Activated CD4-positive, CD25-positive, alpha-beta regulatory T cell (primary cell): ENCODE results near the gene QTRT2.
A peak's percentile ranks its signal among the peaks of the same experiment; 100 is the strongest.

Experiments
- DNase-seq, 4 experiments: peaks; one replicate each; lab custom pipeline; 2025; lab: John Stamatoyannopoulos, UW

QTRT2 gene

DNA sequence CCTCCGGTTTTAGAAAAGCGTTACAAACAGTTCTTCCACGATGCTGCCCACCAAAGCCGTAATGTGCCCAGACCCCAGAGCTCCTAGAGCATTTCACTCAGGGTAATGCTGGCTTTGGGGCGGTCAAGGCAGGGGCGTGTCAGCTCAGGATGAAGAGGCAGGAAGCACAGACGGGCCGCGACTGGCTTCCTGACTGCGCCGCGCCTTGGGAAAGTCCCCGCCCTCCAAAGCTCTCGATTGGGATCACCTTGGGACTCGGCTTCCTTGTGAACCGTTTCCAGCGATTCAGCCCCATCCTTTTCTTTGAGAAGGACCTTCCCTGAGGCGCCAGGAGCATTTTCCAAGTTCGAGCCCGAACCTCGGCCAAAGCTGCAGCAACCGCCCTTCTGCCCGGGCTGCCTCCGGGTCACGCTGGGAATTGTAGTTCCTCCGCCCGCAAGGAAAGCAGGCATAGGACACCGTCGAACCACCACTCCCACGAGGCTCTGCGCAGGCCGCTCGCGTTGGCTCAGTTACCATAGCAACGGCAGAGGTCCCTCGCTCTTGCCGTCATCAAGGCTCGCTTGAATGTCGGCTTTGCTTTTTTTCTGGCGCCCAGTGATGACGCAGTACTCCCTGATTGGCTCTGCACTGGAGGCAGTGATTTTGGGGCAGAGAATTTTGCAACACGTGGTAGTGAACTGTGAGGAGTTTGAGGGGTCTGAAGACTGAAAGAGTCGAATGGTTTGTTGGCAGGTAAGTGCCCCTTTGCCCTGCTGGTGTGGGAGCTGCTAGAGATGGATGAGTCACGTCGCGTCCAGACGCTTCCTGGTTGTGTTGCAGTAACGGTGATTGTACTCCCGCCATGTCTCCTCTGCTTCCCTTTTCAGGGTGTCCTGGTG lies at the start of gene QTRT2, which contains the start of gene CCDC191:
QTRT2 (plus strand) TSS at position 608 of the 881 bp plus-strand sequence. CDS start 8,521 bp downstream, outside the sequence.
CCDC191 (minus strand) TSS at position 397 of the 881 bp plus-strand sequence; CDS start at position 337, 60 bp downstream.
- DNase-seq, result peak; percentile 89 to 95 (median 94)

- DNase-seq, result no peak
These were observed 45.3 kb upstream of the QTRT2 start for GRCh38 chr3:114011059-114011797.

DNA sequence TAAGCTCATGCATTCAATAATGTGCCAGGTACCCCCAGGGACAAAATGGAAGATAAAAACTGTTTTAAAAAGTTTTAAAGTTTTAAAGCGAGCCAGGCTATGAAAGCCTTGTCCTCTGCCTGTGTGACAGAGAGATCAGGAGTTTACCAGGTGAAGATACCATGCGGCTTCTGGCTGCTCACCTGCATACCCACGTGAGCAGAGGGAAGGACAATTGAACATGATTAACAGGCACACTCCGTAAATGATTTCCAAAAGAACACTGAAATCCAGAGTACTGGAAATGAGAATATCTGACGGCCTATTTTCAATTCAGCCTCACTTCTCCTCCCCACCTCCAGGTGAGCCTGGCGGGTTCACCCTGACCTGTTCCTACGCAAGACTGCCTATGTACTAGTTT lies 42.3 kb upstream of the QTRT2 start:
- no peak for DNase-seq

DNA sequence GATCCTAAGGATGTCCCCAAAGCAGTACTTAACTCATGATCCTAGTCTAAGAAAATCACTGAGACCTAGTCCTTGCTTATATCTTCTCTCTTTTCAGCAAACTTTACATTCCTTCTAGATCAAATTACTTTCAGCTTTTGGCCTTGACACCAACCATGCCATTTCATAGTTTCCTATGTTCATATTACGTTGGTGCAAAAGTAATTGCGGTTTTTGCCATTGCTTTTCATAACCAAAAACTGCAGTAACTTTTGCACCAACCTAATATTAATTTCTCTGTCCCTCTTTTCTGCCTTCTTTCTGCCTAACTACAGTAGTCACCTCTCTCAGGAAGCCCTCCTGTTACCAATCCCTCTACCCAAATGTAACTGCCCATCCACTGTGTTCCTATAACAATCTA lies 37.1 kb upstream of the QTRT2 start:
- no peak for DNase-seq

DNA sequence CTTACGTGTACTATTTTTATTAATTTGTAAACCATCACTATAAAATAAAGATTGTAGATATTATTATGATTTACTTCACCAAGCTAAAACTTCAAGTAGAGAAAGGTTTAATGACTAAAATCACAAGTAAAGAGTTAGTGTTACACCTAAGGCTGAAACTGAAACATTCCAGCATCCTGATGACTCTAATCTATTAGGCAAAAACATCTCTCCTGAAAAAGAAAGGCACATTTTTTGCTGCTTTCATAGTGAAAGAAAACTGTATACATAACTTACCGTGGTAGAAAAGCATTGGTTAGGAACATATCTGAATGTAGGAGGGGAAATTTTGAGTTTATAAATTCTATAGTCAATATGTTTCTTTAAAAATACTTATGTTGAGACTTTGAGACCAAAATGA lies 35.6 kb upstream of the QTRT2 start:
- DNase-seq, result no peak

DNA sequence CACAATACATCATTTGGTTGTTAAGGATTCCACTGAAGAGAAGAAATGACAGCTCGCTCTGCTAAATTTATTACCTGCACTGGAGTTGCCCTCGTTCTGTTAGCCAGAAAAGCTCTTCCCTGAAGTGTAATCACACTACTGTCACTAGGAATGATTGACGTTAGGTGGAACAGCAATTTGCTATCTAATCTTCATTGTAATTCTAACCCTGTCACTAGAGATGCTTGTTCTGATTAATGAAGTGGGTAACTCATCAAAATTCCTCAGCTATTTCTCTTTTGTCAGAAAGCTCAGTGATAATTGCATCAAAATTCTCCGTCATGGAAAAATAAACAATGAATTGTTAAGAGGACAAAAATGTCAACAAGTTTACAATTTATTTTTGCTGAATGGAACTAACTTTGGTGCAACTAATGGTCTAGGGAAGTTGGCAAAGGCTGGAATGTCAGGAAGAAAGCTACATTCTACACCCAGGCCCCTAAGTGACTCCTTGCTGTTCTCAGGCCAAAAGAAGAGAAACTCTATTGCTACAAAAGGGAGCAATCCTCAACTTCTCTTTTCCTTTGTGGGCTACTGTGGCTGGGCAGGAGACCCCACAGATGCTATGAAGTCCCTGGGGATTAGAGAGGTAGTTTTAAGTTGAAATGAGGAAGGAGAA lies 34.3 kb upstream of the QTRT2 start:
- DNase-seq, result no peak

DNA sequence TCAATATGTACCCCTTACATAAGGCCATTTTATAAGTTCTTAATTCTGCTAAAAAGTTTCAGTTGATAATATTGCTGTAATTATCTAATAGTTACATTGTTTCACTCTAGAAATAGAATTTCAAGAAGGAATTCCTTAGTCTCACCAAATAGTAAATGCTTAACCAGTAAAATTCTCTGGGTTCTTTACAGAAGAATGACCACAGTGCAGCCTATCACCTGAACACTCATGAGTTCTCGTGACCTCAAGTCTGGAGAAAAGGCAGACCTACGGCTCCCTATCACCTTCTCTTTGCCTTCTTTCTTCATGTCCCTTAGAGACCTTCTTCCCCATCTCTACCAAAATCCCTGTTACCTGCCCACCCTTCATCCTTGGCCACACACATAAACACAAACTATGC lies 31.1 kb upstream of the QTRT2 start:
- no peak for DNase-seq

DNA sequence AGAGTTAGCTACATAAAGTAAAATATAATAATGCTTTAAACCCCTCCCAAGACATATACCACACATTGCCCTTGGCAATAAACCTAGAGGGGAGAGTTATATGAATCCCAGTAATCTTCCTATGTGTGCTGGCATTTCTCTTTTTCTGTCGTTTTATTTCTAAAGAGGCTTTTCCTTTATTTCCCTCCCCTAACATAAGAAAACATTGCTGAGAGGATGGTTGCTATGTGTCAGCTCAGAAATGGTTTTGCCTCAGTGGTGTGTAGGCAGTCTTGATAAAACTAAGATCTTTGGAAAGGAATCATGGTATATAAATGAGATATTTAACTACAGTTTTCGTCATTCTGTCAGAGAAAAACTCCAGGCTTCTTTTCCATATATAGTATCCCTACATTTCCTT lies 30.2 kb upstream of the QTRT2 start:
- DNase-seq, result no peak

DNA sequence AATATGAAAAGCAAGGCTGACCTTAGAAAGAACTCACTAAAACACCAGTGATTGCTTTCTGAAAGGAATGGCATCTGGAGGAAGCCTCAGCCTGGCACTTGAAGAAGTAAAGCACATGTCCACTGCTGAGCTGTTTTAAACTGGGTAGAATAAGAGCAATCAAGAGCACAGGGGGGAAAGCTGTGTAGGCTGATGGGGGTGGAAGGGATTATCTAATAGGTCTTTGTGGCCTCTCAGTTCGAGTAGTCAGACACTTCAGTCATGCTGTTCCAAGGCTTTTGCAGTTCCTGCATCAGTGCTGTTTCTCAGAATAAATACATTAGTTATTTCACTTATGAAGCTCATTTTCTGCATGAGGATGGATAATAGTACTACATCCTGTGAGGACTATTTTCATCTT lies 22.8 kb upstream of the QTRT2 start:
- DNase-seq, result no peak

DNA sequence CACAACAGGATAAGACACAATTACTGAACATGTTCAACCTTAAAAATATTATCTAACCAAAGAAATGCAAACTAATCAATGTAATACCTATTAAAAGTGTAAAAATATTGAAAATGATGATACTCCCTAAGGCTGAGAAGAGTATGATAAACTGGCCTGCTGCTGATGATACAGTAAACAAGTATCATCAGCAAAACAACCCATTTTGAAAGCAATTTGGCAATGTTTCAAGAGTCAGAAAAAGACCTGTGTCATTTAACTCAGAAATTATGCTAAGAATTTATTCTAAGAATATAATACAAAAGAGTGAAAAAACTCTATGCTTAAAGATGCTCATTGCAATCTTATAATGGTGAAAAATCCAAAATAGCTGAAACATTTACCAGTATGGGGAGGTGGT lies 22.3 kb upstream of the QTRT2 start:
- DNase-seq, result no peak

- no peak for DNase-seq
These were observed 21.6 kb upstream of the QTRT2 start for GRCh38 chr3:114034787-114035545.

DNA sequence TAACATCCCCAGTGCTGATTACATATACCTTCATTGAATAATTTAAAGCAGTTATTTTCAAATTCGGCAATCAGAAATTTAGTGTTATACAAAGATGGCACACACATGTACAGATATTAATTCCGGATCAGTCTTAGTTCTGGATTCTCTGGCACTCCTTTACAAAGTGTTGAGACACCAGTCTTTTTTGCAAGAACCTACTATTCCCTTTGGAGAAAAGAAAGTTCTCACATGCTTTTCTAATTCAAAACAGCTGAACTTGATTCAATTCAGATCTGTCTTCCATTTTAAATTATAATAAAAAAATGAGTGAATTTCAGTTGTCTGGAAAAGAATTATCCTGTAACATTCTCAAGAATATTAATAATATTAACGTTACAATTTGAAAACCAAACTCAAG lies 20.6 kb upstream of the QTRT2 start:
- no peak for DNase-seq

DNA sequence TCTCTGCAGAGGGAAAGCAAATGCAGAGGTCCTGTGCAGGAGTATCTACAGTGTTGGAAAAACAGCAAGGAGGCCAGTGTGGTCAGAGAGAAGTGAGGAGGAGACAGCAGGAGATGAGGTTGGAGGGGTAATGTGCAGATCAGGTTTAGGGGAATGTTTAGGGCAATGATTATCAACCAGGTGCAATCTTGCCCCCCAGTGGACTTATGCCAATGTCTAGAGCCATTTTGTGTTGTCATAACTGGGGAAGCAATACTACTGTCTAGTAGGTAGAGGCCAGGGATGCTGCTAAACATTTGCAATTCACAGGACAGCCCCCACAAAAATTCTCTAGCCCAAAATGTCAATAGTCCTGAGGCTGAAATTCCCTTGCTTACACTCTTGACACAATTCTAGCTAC lies 13.3 kb upstream of the QTRT2 start:
- DNase-seq, result no peak

DNA sequence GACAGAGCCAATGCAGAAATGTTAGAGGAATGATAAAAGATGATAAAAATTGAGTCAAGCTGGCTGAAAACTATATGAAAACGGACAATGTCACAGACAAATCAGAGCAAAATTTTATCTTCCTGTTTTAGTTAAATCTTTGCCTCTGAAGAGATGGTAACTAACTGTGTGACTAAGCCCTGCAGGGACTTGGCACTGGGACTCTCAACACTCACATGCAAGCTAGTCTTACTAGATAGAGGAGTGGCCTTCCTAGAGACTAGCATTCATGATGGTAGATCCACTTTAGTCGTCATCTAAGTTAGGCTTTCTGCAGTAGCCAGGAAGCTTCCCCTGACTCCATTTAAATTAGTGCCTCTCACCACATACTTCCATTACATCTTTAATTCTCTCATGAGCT lies 4.3 kb upstream of the QTRT2 start:
- DNase-seq, result no peak

DNA sequence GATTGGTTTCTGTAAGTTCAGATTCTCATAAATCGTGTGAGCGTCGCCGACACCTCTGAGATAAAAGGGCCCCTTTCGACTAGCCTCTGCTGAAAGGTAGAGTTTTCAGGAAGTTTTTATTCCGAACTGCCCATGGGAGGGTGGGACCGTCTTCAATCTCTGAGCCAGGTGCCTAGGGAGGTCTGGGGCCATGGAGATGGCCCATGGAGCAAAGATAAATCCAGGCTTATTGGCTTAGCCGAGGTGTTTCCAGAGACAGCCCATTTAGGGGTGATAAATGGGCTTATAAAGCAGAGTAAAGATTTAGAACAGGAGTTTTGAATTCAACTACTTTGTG lies 442 bp downstream of the QTRT2 start:
- DNase-seq, result no peak

DNA sequence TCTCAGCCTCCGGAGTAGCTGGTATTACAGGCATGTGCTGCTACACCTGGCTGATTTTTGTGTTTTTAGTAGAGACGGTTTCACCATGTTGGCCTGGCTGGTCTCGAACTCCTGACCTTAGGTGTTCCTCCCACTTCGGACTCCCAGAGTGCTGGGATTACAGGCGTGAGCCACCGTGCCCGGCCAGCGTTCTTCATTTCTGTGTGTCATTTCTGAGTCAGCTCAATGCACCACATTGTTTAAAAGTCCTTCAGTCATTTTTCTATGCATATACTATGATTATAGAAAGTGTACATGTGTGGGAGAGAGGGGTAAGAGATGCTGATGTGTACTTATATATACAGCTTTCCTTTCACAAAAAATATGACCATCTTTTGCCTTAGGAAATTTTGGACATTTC lies 2.1 kb downstream of the QTRT2 start:
- no peak for DNase-seq

- no peak for DNase-seq
These were observed 4.5 kb downstream of the QTRT2 start for GRCh38 chr3:114060906-114061655.

DNA sequence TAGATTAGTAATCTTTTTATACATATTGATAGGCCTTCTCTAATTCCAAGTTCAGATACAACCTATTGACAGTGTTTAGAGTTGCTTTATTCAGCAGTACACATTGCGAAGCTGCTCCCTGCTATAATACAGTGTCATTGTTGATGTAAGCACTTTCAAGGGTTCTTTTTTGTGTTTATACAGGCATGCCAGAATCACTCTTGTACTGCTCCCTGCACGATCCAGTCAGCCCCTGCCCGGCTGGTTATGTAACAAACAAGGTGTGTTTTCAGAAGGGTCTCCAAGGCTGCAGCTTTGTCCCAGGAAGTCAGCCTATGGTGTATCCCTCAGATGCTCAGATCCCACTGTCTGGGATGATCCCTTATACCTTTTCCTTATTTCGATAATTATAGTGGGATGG lies 11.3 kb downstream of the QTRT2 start:
- no peak for DNase-seq

- DNase-seq, result no peak
These were observed 11.8 kb downstream of the QTRT2 start for GRCh38 chr3:114068336-114068735.

DNA sequence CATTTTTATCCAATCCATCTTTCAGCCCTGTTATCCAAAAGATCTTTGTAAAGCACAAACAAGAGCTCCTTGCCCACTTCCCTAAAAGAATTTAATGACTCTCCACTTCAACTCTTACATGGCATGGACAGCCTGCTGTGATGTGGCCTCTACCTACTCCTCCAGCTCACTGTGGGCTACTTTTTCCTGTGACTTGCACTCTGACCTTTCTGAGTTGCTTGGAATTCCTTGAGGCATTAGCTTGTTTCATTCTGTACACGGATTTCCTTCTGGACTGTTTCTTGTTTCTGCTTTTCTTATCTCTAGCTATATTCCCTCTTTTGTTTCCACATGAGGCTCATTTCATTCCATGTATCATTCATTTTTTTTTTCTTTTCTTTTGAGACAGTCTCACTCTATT lies 15.2 kb downstream of the QTRT2 start:
- no peak for DNase-seq

GRCh38 chr3:114076711-114077110 lies 20.2 kb downstream of the QTRT2 start:
- DNase-seq, result no peak
